Liver (tissue), 9 donors: ENCODE measurements around the gene GRK1. TPM values are rescaled to one million over a fixed set of nuclear protein-coding genes. Genes with fewer than 3 reads are reported as not detected.

ENCODE experiments used
- DNase-seq: peaks from one replicate; pipeline ENCODE4 v3.0.0-alpha.2; 2017; ENCODE audit warnings: low spot score
- H3K27ac ChIP-seq, 2 donors: one replicate each; pipeline ENCODE4 v1.7.0; 2013; ENCODE audit warnings: inconsistent platforms in 2 of 2, low read length in 2 of 2, control low read depth in 1 of 2, low read depth in 1 of 2, mild to moderate bottlenecking in 1 of 2
- H3K27me3 ChIP-seq, 4 donors: one replicate each; pipeline versions ENCODE4 v1.6.1 to v1.7.0; 2013; ENCODE audit warnings: low read length in 3 of 4, inconsistent platforms in 1 of 4, mild to moderate bottlenecking in 1 of 4, moderate library complexity in 1 of 4; ENCODE audit not compliant: control insufficient read depth in 4 of 4, insufficient read depth in 4 of 4
- H3K36me3 ChIP-seq, 4 donors: one replicate each; pipeline versions ENCODE4 v1.6.1 to v1.7.0; 2013; ENCODE audit warnings: low read length in 3 of 4, mild to moderate bottlenecking in 3 of 4, low read depth in 1 of 4, moderate library complexity in 1 of 4; ENCODE audit not compliant: control insufficient read depth in 4 of 4, insufficient read depth in 3 of 4
- H3K4me1 ChIP-seq, 4 donors: one replicate each; pipeline versions ENCODE4 v1.6.1 to v1.7.0; 2013; ENCODE audit warnings: low read length in 3 of 4, mild to moderate bottlenecking in 3 of 4, moderate library complexity in 1 of 4; ENCODE audit not compliant: control insufficient read depth in 4 of 4, insufficient read depth in 4 of 4
- H3K4me3 ChIP-seq, 3 donors: one replicate each; pipeline versions ENCODE4 v1.6.1 to v1.7.0; 2013; ENCODE audit warnings: low read length in 3 of 3, control low read depth in 1 of 3, low read depth in 1 of 3, mild to moderate bottlenecking in 1 of 3
- H3K9ac ChIP-seq, 2 donors: one replicate each; pipeline ENCODE4 v1.7.0; 2013; ENCODE audit warnings: low read length in 2 of 2, mild to moderate bottlenecking in 2 of 2, moderate library complexity in 2 of 2, control low read depth in 1 of 2, low read depth in 1 of 2
- H3K9me3 ChIP-seq, 4 donors: one replicate each; pipeline versions ENCODE4 v1.6.1 to v1.7.0; 2013; ENCODE audit warnings: low read length in 3 of 4; ENCODE audit not compliant: control insufficient read depth in 4 of 4
- ATF3 ChIP-seq: IDR thresholded peaks from 2 replicates; pipeline ENCODE4 v1.6.1; 2016; ENCODE audit warnings: antibody characterized with exemption
- CTCF ChIP-seq: fragments of 150-350 bp; IDR thresholded peaks from 2 replicates; pipeline ENCODE4 v1.5.1; 2017; ENCODE audit warnings: improper control_type of control experiment, low read depth, low read length; ENCODE audit not compliant: missing input control
- EGR1 ChIP-seq, 2 donors: IDR thresholded peaks; 2 replicates each; pipeline ENCODE4 v1.6.1; 2016 to 2018; ENCODE audit warnings: antibody characterized with exemption in 2 of 2, low read depth in 2 of 2
- FOXA1 ChIP-seq: IDR thresholded peaks from 2 replicates; pipeline ENCODE4 v1.6.1; 2016; ENCODE audit warnings: antibody characterized with exemption
- FOXA2 ChIP-seq: IDR thresholded peaks from 2 replicates; pipeline ENCODE4 v1.6.1; 2016; ENCODE audit warnings: antibody characterized with exemption
- GABPA ChIP-seq, 2 donors: IDR thresholded peaks in 1 of 2; conservative IDR thresholded peaks in 1 of 2; 2 replicates each; pipeline ENCODE4 v1.6.1; 2016; ENCODE audit warnings: antibody characterized with exemption in 2 of 2, mild to moderate bottlenecking in 1 of 2, moderate library complexity in 1 of 2
- HNF4G ChIP-seq: IDR thresholded peaks from 2 replicates; pipeline ENCODE4 v1.6.1; 2016; ENCODE audit warnings: antibody characterized with exemption
- JUND ChIP-seq, 2 donors: IDR thresholded peaks; 2 replicates each; pipeline ENCODE4 v1.6.1; 2016; ENCODE audit warnings: antibody characterized with exemption in 2 of 2
- MAX ChIP-seq: IDR thresholded peaks from 2 replicates; pipeline ENCODE4 v1.6.1; 2016; ENCODE audit warnings: antibody characterized with exemption
- NR2F2 ChIP-seq: IDR thresholded peaks from 2 replicates; pipeline ENCODE4 v1.6.1; 2016; ENCODE audit warnings: antibody characterized with exemption
- RAD21 ChIP-seq, 2 donors: IDR thresholded peaks; 2 replicates each; pipeline ENCODE4 v1.6.1; 2016; ENCODE audit warnings: antibody characterized with exemption in 2 of 2, mild to moderate bottlenecking in 2 of 2
- REST ChIP-seq: IDR thresholded peaks from 2 replicates; pipeline ENCODE4 v1.6.1; 2016; ENCODE audit warnings: antibody characterized with exemption, mild to moderate bottlenecking
- RXRA ChIP-seq, 2 donors: IDR thresholded peaks; 2 replicates each; pipeline ENCODE4 v1.6.1; 2017 to 2018; ENCODE audit warnings: antibody characterized with exemption in 2 of 2, mild to moderate bottlenecking in 1 of 2
- SP1 ChIP-seq: IDR thresholded peaks from 2 replicates; pipeline ENCODE4 v1.6.1; 2018; ENCODE audit warnings: antibody characterized with exemption, mild to moderate bottlenecking
- TAF1 ChIP-seq: conservative IDR thresholded peaks from 2 replicates; pipeline ENCODE4 v1.6.1; 2016; ENCODE audit warnings: antibody characterized with exemption, mild to moderate bottlenecking
- YY1 ChIP-seq: IDR thresholded peaks from 2 replicates; pipeline ENCODE4 v1.6.1; 2016; ENCODE audit warnings: antibody characterized with exemption, mild to moderate bottlenecking
- ZBTB33 ChIP-seq: IDR thresholded peaks from 2 replicates; pipeline ENCODE4 v1.6.1; 2016; ENCODE audit warnings: antibody characterized with exemption
- WGBS: extraction: QIAGEN DNeasy Blood & Tissue Kit; methylation state at CpG from one replicate; pipeline ENCODE4 v1.1.7; 2013; 5-methylcytosine and 5-hydroxymethylcytosine counted together
- polyA plus RNA-seq, 2 donors: library from polyadenylated mRNA; stranded (reverse) in 1 of 2; unstranded in 1 of 2; fragments of 200-250 nt in 1 of 2; fragments of >200 nt in 1 of 2; fragmentation: Nextera tagmentation in 1 of 2; extraction: Ambion mirVana in 1 of 2; gene quantifications; one replicate each; pipeline versions ENCODE4 v1.2.1 to v1.2.3, GENCODE V29; 2013 to 2015
- total RNA-seq, 2 donors: library from RNA; depleted of rRNA; stranded (reverse); fragments of >200 nt; gene quantifications; one replicate each; pipeline ENCODE4 v1.2.3, GENCODE V29; 2014
- donor health status: healthy.
- donor health status: healthy.
- donor health status: healthy.
- donor health status: healthy.
- donor health status: healthy.

GRK1 gene
- total and polyA plus RNA-seq, 4 donors, result 0.05 TPM; not detected in 3

GRCh38 chr13:113763254-113763653 is 96.2 kb downstream of the GRK1 start:
- 82% methylated on average over 13 of the region's 13 CpGs for WGBS
- peaks cover 0 to 15% (median 1%) of the 10 kb centered on the region in 4 donors for H3K27me3 ChIP-seq
- no peak overlapping the region for H3K9ac ChIP-seq
- peaks cover 0 to 3% (median 0%) of the 10 kb centered on the region in 4 donors for H3K36me3 ChIP-seq
- H3K9me3 ChIP-seq, result no peaks in the 10 kb centered on the region
- H3K4me1 ChIP-seq, result peaks cover 0 to 17% (median 12%) of the 10 kb centered on the region in 4 donors
- no peak for DNase-seq
- TF ChIP-seq HNF4G, result no peak
- no peak for TF ChIP-seq ZBTB33
- TF ChIP-seq NR2F2, result no peak
- no peak for TF ChIP-seq FOXA1
- no peak for TF ChIP-seq RXRA (IDR thresholded peaks at IDR 0.05)
- no peak for TF ChIP-seq CTCF
- TF ChIP-seq YY1, result no peak
- no peak for TF ChIP-seq EGR1 (IDR thresholded peaks at IDR 0.05; ENCODE audit: low read depth in 2 of 2)
- no peak for TF ChIP-seq ATF3
- no peak for TF ChIP-seq GABPA (IDR thresholded peaks at IDR 0.05 in 1 of 2, conservative IDR thresholded peaks at IDR 0.05 in 1 of 2)
- no peak for TF ChIP-seq FOXA2
- no peak for TF ChIP-seq SP1
- TF ChIP-seq JUND (IDR thresholded peaks at IDR 0.05), result no peak
- TF ChIP-seq TAF1, result no peak
- no peak for TF ChIP-seq REST
- no peak for TF ChIP-seq MAX
- no peak for TF ChIP-seq RAD21 (IDR thresholded peaks at IDR 0.05)
- no peak overlapping the region for H3K4me3 ChIP-seq
- H3K27ac ChIP-seq, result no peak overlapping the region
